K562 treated with DMSO at 1 percent for 24 hours (cell line): ENCODE results near the gene KLF2. TPM values are rescaled to one million over a fixed set of nuclear protein-coding genes. Genes with fewer than 3 reads are reported as not detected.

Source experiments
- total RNA-seq: library from RNA; unstranded; fragments of 300-600 nt; gene quantifications from 2 replicates; pipeline ENCODE4 v1.2.3, GENCODE V29; 2022; ENCODE audit warnings: low read depth; ENCODE audit not compliant: insufficient read depth

KLF2 gene
- 4.8 and 5.6 TPM in 2 replicates for total RNA-seq

GRCh38 chr19:16324384-16325160, at the start of gene KLF2:
Gene KLF2 (plus strand): TSS chr19:16324826. CDS start chr19:16324924, 98 bp downstream.

Other genes with a start within 250 kb of the KLF2 start
- 101 and 107 TPM in 2 replicates for gene TPM4, start 248.3 kb upstream of the KLF2 start, total RNA-seq
- gene RAB8A, start 212.9 kb upstream of the KLF2 start, total RNA-seq, result 30.6 and 33.1 TPM in 2 replicates
- 0.44 and 0.54 TPM in 2 replicates for gene HSH2D, start 181.1 kb upstream of the KLF2 start, total RNA-seq
- not detected in 2 replicates for gene CIB3, start 151.3 kb upstream of the KLF2 start, total RNA-seq
- 79.3 and 86.5 TPM in 2 replicates for gene FAM32A, start 139.4 kb upstream of the KLF2 start, total RNA-seq
- gene AP1M1, start 126.9 kb upstream of the KLF2 start, total RNA-seq, result 126 and 127 TPM in 2 replicates
- 53.9 and 57.7 TPM in 2 replicates for gene EPS15L1, start 147.1 kb downstream of the KLF2 start, total RNA-seq
- not detected in 2 replicates for gene CALR3, start 171.3 kb downstream of the KLF2 start, total RNA-seq
- 3.1 and 4.0 TPM in 2 replicates for gene C19orf44, start 171.6 kb downstream of the KLF2 start, total RNA-seq
- gene CHERP, start 217.6 kb downstream of the KLF2 start, total RNA-seq, result 48.2 and 48.8 TPM in 2 replicates
- gene SLC35E1, start 247.6 kb downstream of the KLF2 start, total RNA-seq, result 23.6 and 26.4 TPM in 2 replicates